Heart right ventricle (tissue), 16 donors: ENCODE measurements around the gene KCNJ6. TPM values are rescaled to one million over a fixed set of nuclear protein-coding genes. Genes with fewer than 3 reads are reported as not detected.

Source experiments
- ATAC-seq, 8 donors: fragments of 200-7000 bp; cut with Tn5 transposase; one replicate each; pipeline ENCODE4 v1.9.1; 2020; ENCODE audit warnings: mild to moderate bottlenecking in 8 of 8, moderate library complexity in 8 of 8, moderate number of reproducible peaks in 1 of 8
- DNase-seq, 2 donors: peaks; one replicate each; pipeline ENCODE4 v3.0.0-alpha.2; 2020
- H3K27ac ChIP-seq, 10 donors: fragments of 200-600 bp; sonication (generic) in 2 of 10; one replicate each; pipeline versions ENCODE4 v1.5.0 to v1.8.0; 2020 to 2022; ENCODE audit warnings: mild to moderate bottlenecking in 3 of 10
- H3K27me3 ChIP-seq, 7 donors: fragments of 200-600 bp; one replicate each; pipeline ENCODE4 v1.8.0; 2021 to 2022; ENCODE audit warnings: mild to moderate bottlenecking in 2 of 7
- H3K36me3 ChIP-seq, 9 donors: fragments of 200-600 bp; sonication (generic) in 1 of 9; one replicate each; pipeline versions ENCODE4 v1.5.0 to v1.8.0; 2020 to 2022; ENCODE audit warnings: mild to moderate bottlenecking in 2 of 9
- H3K4me1 ChIP-seq, 9 donors: fragments of 200-600 bp; sonication (generic) in 1 of 9; one replicate each; pipeline versions ENCODE4 v1.5.0 to v1.8.0; 2020 to 2022; ENCODE audit warnings: mild to moderate bottlenecking in 4 of 9
- H3K4me3 ChIP-seq, 10 donors: fragments of 200-600 bp; sonication (generic) in 2 of 10; one replicate each; pipeline versions ENCODE4 v1.5.0 to v1.8.0; 2020 to 2022; ENCODE audit warnings: mild to moderate bottlenecking in 7 of 10, moderate library complexity in 2 of 10
- H3K9me3 ChIP-seq, 11 donors: fragments of 200-600 bp in 10 of 11; sonication (generic) in 2 of 11; one replicate each; pipeline versions ENCODE4 v1.5.0 to v1.8.0; 2013 to 2022; ENCODE audit warnings: mild to moderate bottlenecking in 2 of 11, control low read depth in 1 of 11, moderate library complexity in 1 of 11
- WGBS, 2 donors: extraction: QIAGEN DNeasy Blood & Tissue Kit; methylation state at CpG; one replicate each; pipeline ENCODE4 v1.1.7; 2013; ENCODE audit warnings: inconsistent platforms in 1 of 2; 5-methylcytosine and 5-hydroxymethylcytosine counted together
- intact Hi-C, 10 donors: fragments of 100-400 bp; cut with DNase I; formaldehyde crosslinking; loops; one replicate each; pipeline versions ENCODE4 v1.11.1 to v1.14.2; 2022
- polyA plus RNA-seq, 2 donors: library from polyadenylated mRNA; stranded (reverse); fragments of 200-250 nt; gene quantifications; one replicate each; pipeline ENCODE4 v1.2.3, GENCODE V29; 2013
- total RNA-seq, 10 donors: library from RNA; stranded (reverse); fragmentation: NEBNext Ultra II Directional in 3 of 10; extraction: Animal tissue kit (Norgen Biotek cat#: 25700) in 3 of 10; gene quantifications; one replicate each; pipeline versions ENCODE4 v1.2.1 to v1.2.4, GENCODE V29; 2021 to 2023
- TF ChIP-seq, protein P1 (sequence below), 9 donors: fragments of 200-600 bp; sonication (generic) in 2 of 9; IDR thresholded peaks; one replicate each; pipeline versions ENCODE4 v1.5.0 to v1.8.0; 2021 to 2022; ENCODE audit warnings: antibody characterized with exemption in 9 of 9, mild to moderate bottlenecking in 5 of 9, moderate library complexity in 1 of 9
- donor health status: Arrhythmogenic right ventricular cardiomyopathy.
- donor health status: ischemic (EF 13 %, LVEDD 7.1; RV severe dilation, severe dysfunction).
- donor health status: healthy with polysubstance abuse.
- donor health status: DM: no; HTN: yes; CAD: no.
- donor health status: DM: no; HTN: no; CAD: no.
- donor health status: ischemic (EF 25% LVEDD 6.9; RV normal size, moderate dysfunction).
- donor health status: ischemic (EF 25% LVEDD 5.7; RV mildly dilated, moderate dysfunction).
- donor health status: healthy.
- donor health status: DM: yes; HTN: yes; CAD: no.
- donor health status: Ischemic cardiomyopathy.
- donor health status: ischemic (EF 35%, LVEDD 5.7; RV mildly dilated, moderate dysfunction).
- donor health status: nonischemic (EF 11% LVEDD 7.7; RV severe dilation, severe dysfunction).
- donor health status: DM: yes; HTN: yes; CAD: no.
- donor health status: PGD.
- donor health status: ischemic (EF 29% LVEDD 5.4; RV normal size, mild dysfunction).
- donor health status: nonischemic (EF 23%, LVEDD 6.1; RV moderate dilation, normal function).

Gene KCNJ6
- total and polyA plus RNA-seq, 12 donors = not detected

GRCh38 chr21:37688952-37689659, 227.2 kb downstream of the KCNJ6 start:
- intact Hi-C loops = no loop called here
- DNase-seq (no peak), ATAC-seq (no peak)
- Histone ChIP-seq H3K4me3 (no peak overlapping the region), H3K4me1 (no peaks in the 10 kb centered on the region), H3K36me3 (no peaks in the 10 kb centered on the region), H3K27me3 (no peaks in the 10 kb centered on the region), H3K9me3 (no peaks in the 10 kb centered on the region), H3K27ac (no peak overlapping the region)
- WGBS, 2 donors = 70 to 73% methylated on average over 3 of the region's 3 CpGs
- TF ChIP-seq, protein P1, sequence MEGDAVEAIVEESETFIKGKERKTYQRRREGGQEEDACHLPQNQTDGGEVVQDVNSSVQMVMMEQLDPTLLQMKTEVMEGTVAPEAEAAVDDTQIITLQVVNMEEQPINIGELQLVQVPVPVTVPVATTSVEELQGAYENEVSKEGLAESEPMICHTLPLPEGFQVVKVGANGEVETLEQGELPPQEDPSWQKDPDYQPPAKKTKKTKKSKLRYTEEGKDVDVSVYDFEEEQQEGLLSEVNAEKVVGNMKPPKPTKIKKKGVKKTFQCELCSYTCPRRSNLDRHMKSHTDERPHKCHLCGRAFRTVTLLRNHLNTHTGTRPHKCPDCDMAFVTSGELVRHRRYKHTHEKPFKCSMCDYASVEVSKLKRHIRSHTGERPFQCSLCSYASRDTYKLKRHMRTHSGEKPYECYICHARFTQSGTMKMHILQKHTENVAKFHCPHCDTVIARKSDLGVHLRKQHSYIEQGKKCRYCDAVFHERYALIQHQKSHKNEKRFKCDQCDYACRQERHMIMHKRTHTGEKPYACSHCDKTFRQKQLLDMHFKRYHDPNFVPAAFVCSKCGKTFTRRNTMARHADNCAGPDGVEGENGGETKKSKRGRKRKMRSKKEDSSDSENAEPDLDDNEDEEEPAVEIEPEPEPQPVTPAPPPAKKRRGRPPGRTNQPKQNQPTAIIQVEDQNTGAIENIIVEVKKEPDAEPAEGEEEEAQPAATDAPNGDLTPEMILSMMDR (IDR thresholded peaks at IDR 0.05) = no peak

DNA sequence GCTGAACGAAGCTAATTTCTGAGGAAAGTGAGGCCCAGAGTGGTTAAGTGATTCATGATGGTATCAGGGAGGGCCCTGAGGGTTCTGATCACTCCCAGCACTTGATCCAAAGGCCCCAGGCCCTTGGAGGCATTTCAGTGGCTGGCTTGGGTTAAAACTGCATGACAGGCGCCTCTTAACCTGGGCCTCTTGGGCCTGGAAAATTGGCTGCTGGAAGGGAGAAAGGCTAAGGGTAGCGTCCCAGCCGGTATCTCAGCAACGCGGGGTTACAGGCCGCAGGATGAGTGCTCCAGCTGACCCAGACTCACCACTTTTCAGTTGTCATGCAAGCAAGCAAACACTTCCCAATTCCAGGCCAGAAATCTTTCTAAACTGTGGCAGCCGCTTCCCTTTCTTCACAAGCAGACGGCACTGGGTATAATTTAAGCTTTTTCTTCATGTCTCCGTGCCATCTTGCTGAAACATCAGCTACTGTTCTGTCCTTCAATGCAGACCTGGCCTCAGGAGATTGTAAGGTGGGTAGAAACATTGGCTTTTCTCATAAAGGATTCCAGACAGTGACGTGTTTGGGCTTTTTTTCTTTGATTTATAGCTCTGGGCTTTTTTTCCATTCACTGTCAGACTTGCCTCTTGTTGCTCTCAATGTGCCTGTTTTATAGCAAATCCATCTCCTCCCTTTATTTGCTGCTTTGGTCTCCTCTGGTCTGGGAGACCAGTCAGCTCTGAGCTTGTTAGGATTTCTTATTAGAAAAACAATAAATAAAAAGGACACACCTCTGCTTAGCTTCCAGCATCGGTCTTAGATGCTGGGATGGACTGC, 229.1 kb downstream of the KCNJ6 start:
- Histone ChIP-seq H3K9me3 (no peaks in the 10 kb centered on the region), H3K4me3 (no peak overlapping the region), H3K27me3 (no peaks in the 10 kb centered on the region), H3K27ac (no peak overlapping the region), H3K36me3 (no peaks in the 10 kb centered on the region), H3K4me1 (no peaks in the 10 kb centered on the region)
- 76 to 84% methylated on average over 12 of the region's 12 CpGs for WGBS, 2 donors
- intact Hi-C loops = no loop called here
- ATAC-seq (no peak), DNase-seq (no peak)
- TF ChIP-seq, protein P1 (IDR thresholded peaks at IDR 0.05) = no peak

DNA sequence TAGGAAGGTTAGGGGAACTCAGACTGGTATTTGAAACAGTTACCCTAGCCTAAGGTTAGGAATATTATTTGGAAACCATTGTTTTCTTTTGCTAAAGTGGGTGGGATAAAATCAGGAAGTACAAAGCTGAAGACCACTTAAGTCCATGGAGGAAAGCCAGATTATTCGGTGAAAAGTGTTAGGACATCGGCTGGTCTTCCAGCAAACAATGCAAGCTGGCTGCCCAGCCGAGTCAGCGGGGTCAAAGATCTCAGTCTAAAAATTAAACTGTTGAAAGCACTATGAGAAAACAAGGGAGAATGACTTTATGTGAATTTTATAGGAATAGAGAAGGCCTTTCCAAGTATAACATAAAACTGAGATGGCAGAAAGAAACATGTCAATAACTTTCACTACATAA, 231.7 kb downstream of the KCNJ6 start:
- ATAC-seq = no peak
- intact Hi-C loops = no loop called here
- WGBS, 2 donors = 56 to 63% methylated on average over 4 of the region's 4 CpGs
- TF ChIP-seq, protein P1 (IDR thresholded peaks at IDR 0.05) = no peak
- H3K27ac ChIP-seq = no peak overlapping the region
- no peaks in the 10 kb centered on the region for H3K27me3 ChIP-seq
- H3K4me3 ChIP-seq = no peak overlapping the region
- H3K36me3 ChIP-seq = no peaks in the 10 kb centered on the region
- DNase-seq = no peak
- no peaks in the 10 kb centered on the region for H3K4me1 ChIP-seq
- H3K9me3 ChIP-seq = no peaks in the 10 kb centered on the region

GRCh38 chr21:37684115-37684493, 232.2 kb downstream of the KCNJ6 start:
- Histone ChIP-seq H3K9me3 (peaks cover 0 to 3% (median 0%) of the 10 kb centered on the region in 11 donors), H3K4me1 (no peaks in the 10 kb centered on the region), H3K27me3 (no peaks in the 10 kb centered on the region), H3K36me3 (no peaks in the 10 kb centered on the region), H3K27ac (no peak overlapping the region), H3K4me3 (no peak overlapping the region)
- no peak for ATAC-seq
- 78 to 92% methylated on average over 5 of the region's 5 CpGs for WGBS, 2 donors
- intact Hi-C loops = no loop called here
- TF ChIP-seq, protein P1 (IDR thresholded peaks at IDR 0.05) = no peak
- no peak for DNase-seq
